H1 (cell line): ENCODE results near the gene MLYCD. TPM values are rescaled to one million over a fixed set of nuclear protein-coding genes. Genes with fewer than 3 reads are reported as not detected.

ENCODE experiments used
- CTCF ChIA-PET: fragments of 300-600 bp; sonication (Branson Sonifier 250); formaldehyde crosslinking; loops from one replicate; lab custom pipeline; 2021; ENCODE audit not compliant: partially characterized antibody; lab: Charles Lee
- POLR2A ChIA-PET: fragments of 300-600 bp; sonication (Branson Sonifier 250); formaldehyde crosslinking; loops from one replicate; lab custom pipeline; 2021; ENCODE audit warnings: inconsistent platforms; ENCODE audit not compliant: partially characterized antibody; lab: Charles Lee
- DNase-seq, 2 experiments: peaks; one replicate each; pipeline versions ENCODE4 v3.0.0 to v3.0.0-alpha.2; 2010 to 2022; ENCODE audit warnings: low spot score in 2 of 2, low read depth in 1 of 2, mixed read lengths in 1 of 2
- FAIRE-seq: peaks from 2 replicates; lab custom pipeline; 2011; peaks lifted over from hg19 to GRCh38; lab: Jason Lieb, UNC
- H2AFZ ChIP-seq: 2 replicates; pipeline ENCODE4 v1.8.1; 2012; ENCODE audit warnings: low read length, inconsistent platforms
- H2AK5ac ChIP-seq: 2 replicates; pipeline ENCODE4 v1.6.1; 2013; ENCODE audit warnings: low read depth, low read length
- H2BK120ac ChIP-seq: replicated peaks from 2 replicates; pipeline ENCODE3; 2013; ENCODE audit warnings: low read depth, low read length, inconsistent platforms
- H2BK12ac ChIP-seq: 2 replicates; pipeline ENCODE4 v1.6.1; 2013; ENCODE audit warnings: low read depth, low read length
- H2BK15ac ChIP-seq: 2 replicates; pipeline ENCODE4 v1.6.1; 2013; ENCODE audit warnings: low read length
- H2BK20ac ChIP-seq: 2 replicates; pipeline ENCODE4 v1.6.1; 2013; ENCODE audit warnings: low read length
- H2BK5ac ChIP-seq: 2 replicates; pipeline ENCODE4 v1.6.1; 2013; ENCODE audit warnings: low read depth, low read length
- H3K14ac ChIP-seq: 2 replicates; pipeline ENCODE4 v1.6.1; 2013; ENCODE audit warnings: inconsistent platforms; ENCODE audit not compliant: insufficient read length
- H3K18ac ChIP-seq: 2 replicates; pipeline ENCODE4 v1.6.1; 2013; ENCODE audit warnings: low read length; ENCODE audit errors: extremely low read depth
- H3K23ac ChIP-seq: 2 replicates; pipeline ENCODE4 v1.6.1; 2013; ENCODE audit warnings: inconsistent platforms; ENCODE audit not compliant: insufficient read length
- H3K23me2 ChIP-seq: 2 replicates; pipeline ENCODE4 v1.6.1; 2013; ENCODE audit warnings: low read depth, low read length
- H3K27ac ChIP-seq: 2 replicates; pipeline ENCODE4 v1.6.1; 2011; ENCODE audit warnings: low read depth, low read length, inconsistent platforms
- H3K27me3 ChIP-seq, 4 experiments: replicated peaks in 1 of 4; 1 replicate in 1 of 4; 2 replicates in 3 of 4; pipeline versions ENCODE4 v1.6.1 to v1.8.1; 2011 to 2013; ENCODE audit warnings: low read length in 3 of 4, mild to moderate bottlenecking in 3 of 4, inconsistent platforms in 2 of 4, mixed read lengths in 2 of 4, moderate library complexity in 1 of 4; ENCODE audit not compliant: control insufficient read depth in 3 of 4, insufficient read depth in 3 of 4; ENCODE audit errors: extremely low read depth in 1 of 4
- H3K36me3 ChIP-seq, 4 experiments: 2 replicates each; pipeline versions ENCODE4 v1.6.1 to v1.8.1; 2011 to 2013; ENCODE audit warnings: mild to moderate bottlenecking in 4 of 4, low read length in 3 of 4, moderate library complexity in 2 of 4, control low read depth in 1 of 4, inconsistent platforms in 1 of 4; ENCODE audit not compliant: insufficient read depth in 4 of 4, control insufficient read depth in 2 of 4
- H3K4ac ChIP-seq: replicated peaks from 2 replicates; pipeline ENCODE3; 2013; ENCODE audit warnings: low read length, low read depth, mixed read lengths, inconsistent platforms; ENCODE audit not compliant: insufficient read length
- H3K4me1 ChIP-seq, 4 experiments: replicated peaks in 1 of 4; 1 replicate in 1 of 4; 2 replicates in 3 of 4; pipeline versions ENCODE4 v1.6.1 to v1.8.1; 2011 to 2013; ENCODE audit warnings: low read length in 3 of 4, inconsistent platforms in 2 of 4, mixed read lengths in 1 of 4; ENCODE audit not compliant: insufficient read depth in 4 of 4, control insufficient read depth in 3 of 4
- H3K4me2 ChIP-seq, 2 experiments: 2 replicates each; pipeline versions ENCODE4 v1.6.1 to v1.8.1; 2011 to 2013; ENCODE audit warnings: low read depth in 2 of 2, low read length in 2 of 2, control low read depth in 1 of 2, inconsistent platforms in 1 of 2, mild to moderate bottlenecking in 1 of 2; ENCODE audit not compliant: insufficient read depth in 1 of 2
- H3K4me3 ChIP-seq, 4 experiments: fragments of 200-600, 300-600 bp in 1 of 4; sonication (generic), shearing (Covaris generic), sonication (Bioruptor Twin) in 1 of 4; 2 replicates each; pipeline versions ENCODE4 v1.5.1 to v1.8.1; 2011 to 2016; ENCODE audit warnings: low read length in 4 of 4, low read depth in 3 of 4, control low read depth in 2 of 4, inconsistent platforms in 2 of 4, mild to moderate bottlenecking in 2 of 4, mixed read lengths in 1 of 4, moderate library complexity in 1 of 4; ENCODE audit not compliant: insufficient read depth in 2 of 4; ENCODE audit errors: extremely low read depth in 1 of 4
- H3K56ac ChIP-seq: replicated peaks from 2 replicates; pipeline ENCODE3; 2013; ENCODE audit warnings: low read depth, mild to moderate bottlenecking, mixed read lengths, low read length, inconsistent platforms; ENCODE audit not compliant: insufficient read length
- H3K79me1 ChIP-seq: 2 replicates; pipeline ENCODE4 v1.6.1; 2013; ENCODE audit warnings: low read depth, low read length, control low read depth
- H3K79me2 ChIP-seq, 2 experiments: 2 replicates each; pipeline versions ENCODE4 v1.6.1 to v1.8.1; 2012 to 2013; ENCODE audit warnings: low read length in 2 of 2, mild to moderate bottlenecking in 2 of 2, inconsistent platforms in 1 of 2; ENCODE audit not compliant: insufficient read depth in 2 of 2, control insufficient read depth in 1 of 2
- H3K9ac ChIP-seq, 4 experiments: replicated peaks in 1 of 4; 1 replicate in 1 of 4; 2 replicates in 3 of 4; pipeline versions ENCODE4 v1.6.1 to v1.8.1; 2011 to 2013; ENCODE audit warnings: low read depth in 3 of 4, low read length in 3 of 4, control low read depth in 2 of 4, mild to moderate bottlenecking in 2 of 4, moderate library complexity in 2 of 4, inconsistent platforms in 1 of 4; ENCODE audit errors: extremely low read depth in 1 of 4
- H3K9me3 ChIP-seq, 2 experiments: 2 replicates each; pipeline versions ENCODE4 v1.6.1 to v1.8.1; 2012 to 2013; ENCODE audit warnings: mild to moderate bottlenecking in 2 of 2, moderate library complexity in 2 of 2, control low read depth in 1 of 2, inconsistent platforms in 1 of 2, low read depth in 1 of 2, low read length in 1 of 2, mixed read lengths in 1 of 2; ENCODE audit not compliant: insufficient read depth in 2 of 2
- H4K20me1 ChIP-seq, 2 experiments: replicated peaks in 1 of 2; 2 replicates each; pipeline versions ENCODE3 to v1.8.1; 2011 to 2013; ENCODE audit warnings: inconsistent platforms in 2 of 2, low read length in 2 of 2, mild to moderate bottlenecking in 1 of 2; ENCODE audit not compliant: insufficient read depth in 2 of 2, control insufficient read depth in 1 of 2
- H4K5ac ChIP-seq: 2 replicates; pipeline ENCODE4 v1.6.1; 2013; ENCODE audit warnings: low read length, low read depth, mixed read lengths, inconsistent platforms; ENCODE audit not compliant: insufficient read length
- H4K8ac ChIP-seq: 2 replicates; pipeline ENCODE4 v1.8.0; 2013; ENCODE audit warnings: mild to moderate bottlenecking, moderate library complexity, low read length, inconsistent platforms; ENCODE audit not compliant: insufficient read depth; ENCODE audit errors: extremely low read depth
- H4K91ac ChIP-seq: replicated peaks from 2 replicates; pipeline ENCODE3; 2013; ENCODE audit warnings: low read length, mixed read lengths, inconsistent platforms; ENCODE audit not compliant: insufficient read length
- BACH1 ChIP-seq: IDR thresholded peaks from 2 replicates; pipeline ENCODE4 v1.6.1; 2012; ENCODE audit warnings: low read length, improper control_type of control experiment
- BCL11A ChIP-seq, 2 experiments: IDR thresholded peaks; one replicate each; pipeline ENCODE4 v1.6.1; 2011; ENCODE audit warnings: low read depth in 2 of 2, low read length in 2 of 2, mild to moderate bottlenecking in 2 of 2
- CBX8 ChIP-seq: fragments of 300-800, 300-1000 bp; sonication (generic); IDR thresholded peaks from 2 replicates; pipeline ENCODE4 v1.7.1; 2016; ENCODE audit warnings: low read depth, low read length, borderline replicate concordance
- CHD2 ChIP-seq: IDR thresholded peaks from 2 replicates; pipeline ENCODE4 v1.6.1; 2012; ENCODE audit warnings: low read length, improper control_type of control experiment
- FOSL1 ChIP-seq: IDR thresholded peaks from 2 replicates; pipeline ENCODE4 v1.6.1; 2011; ENCODE audit warnings: mild to moderate bottlenecking, low read depth, low read length, moderate library complexity; ENCODE audit not compliant: insufficient read depth
- KDM4A ChIP-seq: IDR thresholded peaks from one replicate; pipeline ENCODE4 v1.7.1; 2012; ENCODE audit warnings: low read depth, mild to moderate bottlenecking, moderate library complexity, low read length, inconsistent platforms; ENCODE audit not compliant: severe bottlenecking
- RAD21 ChIP-seq, 2 experiments: IDR thresholded peaks in 1 of 2; conservative IDR thresholded peaks in 1 of 2; 2 replicates each; pipeline ENCODE4 v1.6.1; 2011; ENCODE audit warnings: low read depth in 2 of 2, low read length in 2 of 2, improper control_type of control experiment in 1 of 2, inconsistent platforms in 1 of 2, mild to moderate bottlenecking in 1 of 2, moderate library complexity in 1 of 2
- RBBP5 ChIP-seq: IDR thresholded peaks from 2 replicates; pipeline ENCODE4 v1.7.1; 2012; ENCODE audit warnings: low read depth, mild to moderate bottlenecking, inconsistent platforms, low read length, moderate library complexity, borderline replicate concordance
- RXRA ChIP-seq: IDR thresholded peaks from 2 replicates; pipeline ENCODE4 v1.6.1; 2011; ENCODE audit warnings: low read depth, mild to moderate bottlenecking, low read length, moderate library complexity; ENCODE audit not compliant: insufficient read depth
- SP4 ChIP-seq: IDR thresholded peaks from 2 replicates; pipeline ENCODE4 v1.6.1; 2012; ENCODE audit warnings: low read length, inconsistent platforms
- WGBS, 2 experiments: shearing (Covaris generic) in 1 of 2; methylation state at CpG; one replicate each; pipeline versions ENCODE4 v1.1.6 to v1.1.7; 2013 to 2015; ENCODE audit warnings: low lambda C conversion rate in 2 of 2, mixed read lengths in 2 of 2, inconsistent platforms in 1 of 2, low coverage in 1 of 2, missing lambda C conversion rate in 1 of 2; ENCODE audit not compliant: insufficient replicate concordance in 2 of 2, insufficient coverage in 1 of 2, insufficient read length in 1 of 2; ENCODE audit errors: extremely low coverage in 1 of 2, missing lambda C conversion rate in 1 of 2; 5-methylcytosine and 5-hydroxymethylcytosine counted together
- polyA plus RNA-seq, 7 experiments: library from polyadenylated mRNA; depleted of rRNA in 3 of 7; stranded (reverse) in 5 of 7; unstranded in 2 of 7; fragments of >200 nt in 5 of 7; fragments of 200-250 nt in 2 of 7; gene quantifications; 1 replicate in 5 of 7; 2 replicates in 1 of 7; 4 replicates in 1 of 7; pipeline versions ENCODE4 v1.2.1 to v1.2.3, GENCODE V29; 2011 to 2013; ENCODE audit warnings: missing spikeins in 2 of 7, mixed read lengths in 2 of 7
- total RNA-seq: library from RNA; stranded (reverse); fragmentation: NEBNext Ultra II Directional; extraction: Animal tissue kit (Norgen Biotek cat#: 25700); gene quantifications from 2 replicates; pipeline ENCODE4 v1.2.1, GENCODE V29; 2021

MLYCD gene
- total and polyA plus RNA-seq, 2 of the 8 experiments (the other 6 are each of a cell fraction or from before 2014, with no cell fraction given), result 3.7 to 7.0 TPM

DNA sequence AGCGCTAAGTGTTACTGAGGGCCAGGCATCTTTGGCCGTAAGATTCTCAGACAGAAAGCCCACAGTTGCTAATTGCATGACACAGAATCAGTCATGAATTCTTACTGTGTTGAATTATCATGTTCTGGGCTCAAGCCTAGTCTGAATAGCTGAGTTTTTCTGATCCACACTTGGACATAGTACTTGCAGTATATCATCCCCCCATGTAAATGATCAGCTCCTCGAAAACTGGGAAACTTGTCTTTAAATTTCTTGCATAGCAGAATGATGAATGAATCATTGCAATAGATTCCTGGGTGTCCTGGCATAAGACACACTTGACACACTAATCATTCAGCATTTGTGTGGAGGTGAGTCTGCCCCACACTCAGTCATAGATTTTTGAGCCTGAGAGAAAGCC, 2.2 kb downstream of the MLYCD start:
- no peak for FAIRE-seq
- H3K4ac ChIP-seq, result no peak overlapping the region
- no peak overlapping the region for H3K27ac ChIP-seq

More for the DNA sequence above, 2.2 kb downstream of the MLYCD start:
- Histone ChIP-seq H3K23me2 (peaks cover 6% of the 10 kb centered on the region), H3K18ac (no peak overlapping the region), H3K79me2 (peaks cover 0 to 40% of the 10 kb centered on the region in 2 experiments; a peak in 2 of 4 replicates), H3K4me2 (no peak overlapping the region), H3K79me1 (peaks cover 2% of the 10 kb centered on the region; the same call in 1 of the 2 replicates), H4K20me1 (peaks cover 3 to 12% of the 10 kb centered on the region in 2 experiments), H2BK15ac (no peak overlapping the region), H3K9ac (no peak overlapping the region), H2BK5ac (no peak overlapping the region), H2BK12ac (no peak overlapping the region), H2AFZ (no peak overlapping the region), H2BK120ac (no peak overlapping the region), H3K9me3 (no peaks in the 10 kb centered on the region), H3K4me3 (no peak overlapping the region), H3K23ac (no peak overlapping the region), H4K91ac (no peak overlapping the region), H2AK5ac (no peak overlapping the region), H3K56ac (no peak overlapping the region), H4K8ac (no peak overlapping the region), H4K5ac (no peak overlapping the region), H3K4me1 (peaks cover 2 to 13% (median 4%) of the 10 kb centered on the region in 4 experiments; a peak in 5 of 7 replicates), H3K14ac (no peak overlapping the region), H2BK20ac (no peak overlapping the region), H3K27me3 (no peaks in the 10 kb centered on the region; a peak in 1 of 7 replicates), H3K36me3 (no peaks in the 10 kb centered on the region)
- TF ChIP-seq FOSL1 (no peak), SP4 (no peak), BACH1 (no peak), RBBP5 (no peak), RAD21 (IDR thresholded peaks at IDR 0.05 in 1 of 2, conservative IDR thresholded peaks at IDR 0.05 in 1 of 2; ENCODE audit: low read depth in 2 of 2, low read length in 2 of 2) (no peak), BCL11A (IDR thresholded peaks at IDR 0.05; ENCODE audit: low read depth in 2 of 2, low read length in 2 of 2) (no peak), RXRA (no peak), CHD2 (no peak), CBX8 (no peak), KDM4A (no peak)
- POLR2A ChIA-PET, result interaction anchor here (2.6 kb wide), 1 partner anchor 12 kb away, joined by 7 read pairs; no protein-coding TSS in a partner anchor
- no peak for DNase-seq
- WGBS, 2 experiments, result 95% methylated on average over 3 of the region's 3 CpGs; no CpG with 5 or more reads in 1 of the 2 experiments
- CTCF ChIA-PET, result interaction anchor here (1.0 to 1.1 kb wide), 2 partner anchors 10 to 55 kb away, joined by 3 read pairs; no protein-coding TSS in a partner anchor
